Measurements from ENCODE around the gene TRAPPC6A.

Gene TRAPPC6A

DNA sequence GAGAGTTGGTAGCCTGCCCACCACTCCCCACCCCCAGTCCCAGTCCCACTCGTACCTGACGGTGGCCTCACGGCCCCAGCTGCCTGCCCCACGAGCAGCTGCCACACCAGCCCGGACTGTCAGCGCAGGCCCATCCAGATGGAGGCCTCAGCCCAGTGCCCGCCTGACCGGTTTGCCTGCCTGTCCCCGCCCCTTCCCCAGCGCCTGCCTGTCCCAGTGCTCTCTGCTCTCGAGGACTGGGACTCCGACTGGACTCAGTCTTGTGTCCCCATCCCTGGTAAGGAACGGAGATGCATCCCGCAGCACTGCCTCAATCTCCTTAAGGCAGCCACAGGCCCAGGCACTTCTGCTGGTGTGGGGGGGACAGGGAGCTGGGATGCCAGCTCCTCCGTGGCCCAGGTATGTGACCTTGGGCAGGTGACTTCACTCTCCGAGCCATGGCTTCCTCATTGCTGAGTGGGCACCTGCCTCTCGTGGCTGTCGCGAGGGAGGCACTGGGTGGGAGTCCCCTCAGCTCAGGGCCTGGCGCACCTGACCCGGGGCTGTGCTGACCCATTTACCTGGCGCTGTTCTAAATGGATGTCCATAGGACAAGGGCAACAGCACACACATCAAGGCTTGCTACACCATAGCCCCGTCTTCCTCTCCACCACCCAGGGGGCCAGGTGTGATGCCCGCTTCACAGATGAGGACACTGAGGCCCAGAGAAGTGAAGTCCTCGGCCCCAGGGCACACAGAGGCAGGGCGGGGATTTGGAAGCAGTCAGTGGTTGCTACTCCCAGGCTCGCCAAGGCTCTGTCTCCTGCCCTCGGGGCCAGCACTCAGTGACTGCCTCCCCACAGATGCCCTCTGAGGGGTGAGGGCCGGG, 16.9 kb downstream of the TRAPPC6A start, which contains the start of gene NKPD1:
Gene NKPD1 (minus strand): TSS at position 113 of the 868 bp plus-strand sequence. CDS start 832 bp downstream, outside the sequence.
- no peak within 1 kb of the TSS for H3K4me3 ChIP-seq (ENCODE audit: low read depth in 1 of 2, low read length in 2 of 2)
- peaks cover 0 to 4% of the 10 kb centered on the region in 2 donors for H3K4me1 ChIP-seq (ENCODE audit: control insufficient read depth in 1 of 2, insufficient read depth in 2 of 2, low read length in 2 of 2)
- no peaks in the 10 kb centered on the region for H3K9me3 ChIP-seq (ENCODE audit: control insufficient read depth in 1 of 2, low read length in 2 of 2)
- H3K27me3 ChIP-seq (ENCODE audit: low read depth, low read length) = no peaks in the 10 kb centered on the region
- no peak within 1 kb of the TSS for H3K27ac ChIP-seq (ENCODE audit: low read length)
- no peaks in the 10 kb centered on the region for H3K36me3 ChIP-seq (ENCODE audit: control insufficient read depth in 1 of 2, insufficient read depth in 2 of 2, low read length in 2 of 2)

DNA sequence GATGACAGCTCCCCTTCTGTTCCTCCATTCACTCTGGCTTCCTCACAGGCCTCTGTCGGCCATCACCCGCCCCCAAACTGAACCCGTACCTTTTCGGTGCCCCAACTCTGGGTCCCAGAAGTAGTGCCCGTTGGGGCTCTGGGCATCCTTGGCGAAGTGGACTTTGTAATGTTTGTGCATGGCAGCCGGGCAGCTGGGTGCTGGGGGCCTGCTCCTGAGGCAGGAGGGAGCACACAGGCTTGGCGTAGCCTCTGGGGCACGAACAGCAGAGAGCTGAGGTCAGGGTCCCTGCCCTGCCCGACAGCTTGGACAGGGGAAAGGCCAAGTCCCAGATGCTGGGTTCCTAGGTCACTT, 18.1 kb downstream of the TRAPPC6A start:
- Histone ChIP-seq H3K4me3 (ENCODE audit: low read depth in 1 of 2, low read length in 2 of 2) (no peak overlapping the region), H3K27ac (ENCODE audit: low read length) (no peak overlapping the region), H3K36me3 (ENCODE audit: control insufficient read depth in 1 of 2, insufficient read depth in 2 of 2, low read length in 2 of 2) (no peaks in the 10 kb centered on the region), H3K9me3 (ENCODE audit: control insufficient read depth in 1 of 2, low read length in 2 of 2) (no peaks in the 10 kb centered on the region), H3K4me1 (ENCODE audit: control insufficient read depth in 1 of 2, insufficient read depth in 2 of 2, low read length in 2 of 2) (peaks cover 0 to 4% of the 10 kb centered on the region in 2 donors), H3K27me3 (ENCODE audit: low read depth, low read length) (no peaks in the 10 kb centered on the region)

DNA sequence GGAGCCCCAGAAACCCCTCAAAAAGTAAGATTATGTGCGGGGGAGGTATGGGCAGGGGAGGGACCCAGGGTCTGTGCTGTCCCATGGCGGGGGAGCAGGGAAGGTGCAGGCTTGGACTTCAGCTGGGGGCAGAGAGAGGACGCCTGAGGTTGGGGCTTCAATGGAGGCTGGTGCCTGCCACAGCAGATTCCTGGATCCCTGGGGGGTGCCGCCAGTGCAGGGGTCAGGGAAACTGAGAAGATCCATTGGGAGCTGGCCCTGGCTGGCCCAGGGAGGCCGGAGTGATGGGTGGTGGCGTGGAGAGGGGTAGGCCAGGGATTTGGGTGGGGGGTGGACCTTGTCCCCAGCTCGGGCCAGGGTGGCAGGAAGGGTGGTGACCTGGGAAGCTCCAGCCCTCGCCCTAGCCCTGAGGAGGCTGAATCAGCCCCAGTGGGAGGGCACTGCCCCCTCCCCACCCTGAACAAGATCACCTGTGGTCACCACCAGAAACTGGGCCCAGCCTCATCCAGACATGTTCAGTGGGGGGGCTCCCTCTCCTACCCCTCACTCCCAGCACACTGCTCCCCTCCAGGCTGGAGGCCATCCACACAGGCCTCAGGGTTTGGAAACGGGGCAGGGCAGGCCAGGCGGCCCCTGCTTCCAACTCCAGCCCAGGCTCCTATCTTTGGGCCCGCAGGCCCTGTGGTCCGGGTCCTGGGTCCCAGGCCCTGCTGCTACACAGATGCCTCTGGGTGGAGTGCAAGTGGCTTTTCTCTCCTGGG, 18.6 kb downstream of the TRAPPC6A start:
- H3K27me3 ChIP-seq (ENCODE audit: low read depth, low read length) = no peaks in the 10 kb centered on the region

DNA sequence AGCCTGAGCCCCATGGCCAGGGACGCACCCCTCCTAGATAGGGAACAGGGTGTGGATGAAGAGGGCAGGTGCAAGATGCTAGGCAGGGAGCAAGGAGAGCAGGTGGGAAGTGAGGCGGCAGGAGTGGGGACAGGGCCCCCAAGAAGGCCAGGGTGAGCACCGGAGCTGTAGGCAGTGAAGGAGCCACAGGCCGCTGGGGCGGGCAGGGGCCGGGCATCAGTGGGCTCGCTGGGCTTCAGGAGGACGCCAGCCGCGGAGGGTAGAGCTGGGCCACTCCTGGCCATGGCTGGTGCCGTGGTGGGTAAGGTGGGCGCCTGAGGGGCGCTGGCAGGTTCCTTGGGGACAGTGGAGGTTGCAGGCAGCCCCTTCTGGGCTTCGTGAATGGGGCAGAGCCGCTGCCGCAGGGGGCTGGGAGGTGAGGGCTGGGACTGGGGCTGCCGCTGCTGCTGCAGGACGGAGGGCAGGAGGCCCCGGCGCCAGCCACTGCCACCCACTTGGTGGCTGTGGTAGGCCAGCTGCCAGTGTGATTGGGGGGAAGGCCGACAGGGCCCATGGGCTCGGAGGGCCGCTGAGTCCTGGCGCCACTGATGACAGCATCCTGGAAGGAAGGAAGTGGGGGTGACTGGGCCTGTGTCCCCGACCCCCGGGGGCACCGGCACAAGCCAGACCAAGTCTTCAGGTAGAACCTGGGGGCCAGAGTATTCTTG, 19.4 kb downstream of the TRAPPC6A start:
- peaks cover 0 to 4% of the 10 kb centered on the region in 2 donors for H3K4me1 ChIP-seq (ENCODE audit: control insufficient read depth in 1 of 2, insufficient read depth in 2 of 2, low read length in 2 of 2)
- no peaks in the 10 kb centered on the region for H3K36me3 ChIP-seq (ENCODE audit: control insufficient read depth in 1 of 2, insufficient read depth in 2 of 2, low read length in 2 of 2)
- H3K27me3 ChIP-seq (ENCODE audit: low read depth, low read length) = no peaks in the 10 kb centered on the region
- no peak overlapping the region for H3K4me3 ChIP-seq (ENCODE audit: low read depth in 1 of 2, low read length in 2 of 2)
- no peaks in the 10 kb centered on the region for H3K9me3 ChIP-seq (ENCODE audit: control insufficient read depth in 1 of 2, low read length in 2 of 2)
- H3K27ac ChIP-seq (ENCODE audit: low read length) = no peak overlapping the region

More for the DNA sequence above, 18.6 kb downstream of the TRAPPC6A start:
- H3K27ac ChIP-seq (ENCODE audit: low read length) = no peak overlapping the region
- H3K36me3 ChIP-seq (ENCODE audit: control insufficient read depth in 1 of 2, insufficient read depth in 2 of 2, low read length in 2 of 2) = no peaks in the 10 kb centered on the region
- peaks cover 0 to 2% of the 10 kb centered on the region in 2 donors for H3K4me1 ChIP-seq (ENCODE audit: control insufficient read depth in 1 of 2, insufficient read depth in 2 of 2, low read length in 2 of 2)
- H3K9me3 ChIP-seq (ENCODE audit: control insufficient read depth in 1 of 2, low read length in 2 of 2) = no peaks in the 10 kb centered on the region
- H3K4me3 ChIP-seq (ENCODE audit: low read depth in 1 of 2, low read length in 2 of 2) = no peak overlapping the region

DNA sequence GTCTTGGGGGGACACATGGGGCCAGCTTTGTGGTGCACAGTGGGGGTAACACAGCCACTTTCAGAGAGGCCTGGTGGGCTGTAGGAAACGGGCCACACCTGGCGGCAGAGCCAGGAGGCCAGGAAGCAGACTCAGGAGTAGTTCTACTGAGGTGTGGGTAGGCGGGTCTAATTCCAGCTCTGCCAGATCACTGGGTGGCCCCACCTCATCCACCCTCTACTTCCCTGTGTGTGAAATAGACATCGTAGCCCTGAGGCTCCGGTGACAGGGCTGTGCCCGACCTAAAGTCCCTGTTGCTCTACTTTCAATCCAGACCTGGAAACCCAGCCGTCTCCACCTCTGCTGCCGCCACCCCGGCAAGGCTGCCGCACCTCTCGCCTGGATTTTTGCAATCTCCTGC, 21.3 kb downstream of the TRAPPC6A start:
- Histone ChIP-seq H3K27ac (ENCODE audit: low read length) (no peak overlapping the region), H3K4me3 (ENCODE audit: low read depth in 1 of 2, low read length in 2 of 2) (no peak overlapping the region), H3K9me3 (ENCODE audit: control insufficient read depth in 1 of 2, low read length in 2 of 2) (no peaks in the 10 kb centered on the region), H3K27me3 (ENCODE audit: low read depth, low read length) (peaks cover 10% of the 10 kb centered on the region), H3K36me3 (ENCODE audit: control insufficient read depth in 1 of 2, insufficient read depth in 2 of 2, low read length in 2 of 2) (no peaks in the 10 kb centered on the region), H3K4me1 (ENCODE audit: control insufficient read depth in 1 of 2, insufficient read depth in 2 of 2, low read length in 2 of 2) (peaks cover 0 to 23% of the 10 kb centered on the region in 2 donors)

DNA sequence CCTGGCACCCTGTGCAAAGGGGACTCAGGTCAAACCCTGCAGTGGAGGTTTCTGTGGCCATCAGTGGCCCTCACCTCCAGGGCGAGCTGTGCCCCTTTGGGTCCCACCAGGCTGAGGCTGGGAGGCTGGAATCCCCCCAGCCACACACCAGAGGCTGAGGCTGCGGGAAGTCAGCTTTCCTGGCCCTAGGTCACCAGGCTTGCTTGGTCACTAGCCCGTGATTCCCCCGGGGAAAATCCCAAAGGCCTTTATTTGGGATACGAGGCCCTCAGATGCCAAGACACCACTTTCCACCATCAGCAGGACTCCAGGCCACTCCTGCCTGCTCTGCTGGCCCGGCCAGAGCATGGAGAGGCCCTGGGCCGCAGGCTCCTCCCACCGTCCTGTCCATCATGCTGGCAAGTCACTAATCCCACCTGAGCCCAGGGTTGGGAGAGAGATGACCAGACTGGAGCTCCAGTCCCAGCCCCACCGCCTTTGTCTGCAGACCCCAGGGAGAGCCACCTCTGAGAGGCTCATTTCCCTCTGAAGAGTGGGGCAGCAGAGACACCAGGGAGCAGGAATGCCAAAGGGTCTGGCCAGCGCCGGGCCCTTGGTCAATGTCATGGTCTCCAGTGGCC, 21.9 kb downstream of the TRAPPC6A start:
- Histone ChIP-seq H3K4me1 (ENCODE audit: control insufficient read depth in 1 of 2, insufficient read depth in 2 of 2, low read length in 2 of 2) (peaks cover 0 to 25% of the 10 kb centered on the region in 2 donors), H3K27me3 (ENCODE audit: low read depth, low read length) (peaks cover 16% of the 10 kb centered on the region), H3K27ac (ENCODE audit: low read length) (no peak overlapping the region)

DNA sequence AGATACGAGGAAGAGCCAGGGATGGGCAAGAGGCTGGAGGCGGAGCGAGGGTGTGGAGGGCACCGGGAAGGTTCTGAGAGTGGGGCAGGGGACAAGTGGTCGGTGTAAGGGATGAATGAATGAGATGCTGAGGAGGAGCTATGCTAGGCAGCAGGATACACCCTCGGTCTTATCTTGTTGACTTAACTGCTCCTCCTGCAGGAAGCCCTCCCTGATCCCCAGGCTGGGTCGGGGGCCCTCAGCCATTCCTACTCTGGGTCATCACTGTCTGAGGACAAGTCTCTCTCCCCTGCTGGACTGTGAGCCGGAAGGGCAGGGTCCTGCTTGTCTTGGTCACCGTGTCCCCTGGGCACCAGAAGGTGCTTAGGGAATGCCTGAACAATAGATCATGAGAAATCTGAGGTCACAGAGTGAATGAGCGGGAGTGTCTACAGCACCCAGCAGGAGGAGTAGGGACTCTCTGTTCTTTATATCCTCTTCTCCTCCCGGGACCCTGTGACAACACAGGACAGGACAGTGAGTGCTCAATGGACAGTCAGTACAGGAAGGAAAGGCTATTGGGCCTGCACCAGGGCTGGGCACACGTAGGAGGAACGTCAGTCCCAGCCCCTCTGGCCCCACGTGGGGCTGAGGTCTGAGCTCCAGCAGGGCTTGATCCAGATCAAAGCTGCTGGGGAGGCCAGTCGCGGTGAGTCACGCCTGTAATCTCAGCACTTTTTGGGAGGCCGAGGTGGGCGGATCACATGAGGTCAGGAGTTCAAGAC, 23.8 kb downstream of the TRAPPC6A start:
- Histone ChIP-seq H3K27me3 (ENCODE audit: low read depth, low read length) (peaks cover 19% of the 10 kb centered on the region), H3K4me1 (ENCODE audit: control insufficient read depth in 1 of 2, insufficient read depth in 2 of 2, low read length in 2 of 2) (peaks cover 0 to 25% of the 10 kb centered on the region in 2 donors), H3K27ac (ENCODE audit: low read length) (no peak overlapping the region), H3K36me3 (ENCODE audit: control insufficient read depth in 1 of 2, insufficient read depth in 2 of 2, low read length in 2 of 2) (no peaks in the 10 kb centered on the region), H3K4me3 (ENCODE audit: low read depth in 1 of 2, low read length in 2 of 2) (peak overlapping the region in 1 of 2 donors; percentile 46), H3K9me3 (ENCODE audit: control insufficient read depth in 1 of 2, low read length in 2 of 2) (no peaks in the 10 kb centered on the region)

More for the DNA sequence above, 21.9 kb downstream of the TRAPPC6A start:
- H3K36me3 ChIP-seq (ENCODE audit: control insufficient read depth in 1 of 2, insufficient read depth in 2 of 2, low read length in 2 of 2) = no peaks in the 10 kb centered on the region
- no peaks in the 10 kb centered on the region for H3K9me3 ChIP-seq (ENCODE audit: control insufficient read depth in 1 of 2, low read length in 2 of 2)
- no peak overlapping the region for H3K4me3 ChIP-seq (ENCODE audit: low read depth in 1 of 2, low read length in 2 of 2)

DNA sequence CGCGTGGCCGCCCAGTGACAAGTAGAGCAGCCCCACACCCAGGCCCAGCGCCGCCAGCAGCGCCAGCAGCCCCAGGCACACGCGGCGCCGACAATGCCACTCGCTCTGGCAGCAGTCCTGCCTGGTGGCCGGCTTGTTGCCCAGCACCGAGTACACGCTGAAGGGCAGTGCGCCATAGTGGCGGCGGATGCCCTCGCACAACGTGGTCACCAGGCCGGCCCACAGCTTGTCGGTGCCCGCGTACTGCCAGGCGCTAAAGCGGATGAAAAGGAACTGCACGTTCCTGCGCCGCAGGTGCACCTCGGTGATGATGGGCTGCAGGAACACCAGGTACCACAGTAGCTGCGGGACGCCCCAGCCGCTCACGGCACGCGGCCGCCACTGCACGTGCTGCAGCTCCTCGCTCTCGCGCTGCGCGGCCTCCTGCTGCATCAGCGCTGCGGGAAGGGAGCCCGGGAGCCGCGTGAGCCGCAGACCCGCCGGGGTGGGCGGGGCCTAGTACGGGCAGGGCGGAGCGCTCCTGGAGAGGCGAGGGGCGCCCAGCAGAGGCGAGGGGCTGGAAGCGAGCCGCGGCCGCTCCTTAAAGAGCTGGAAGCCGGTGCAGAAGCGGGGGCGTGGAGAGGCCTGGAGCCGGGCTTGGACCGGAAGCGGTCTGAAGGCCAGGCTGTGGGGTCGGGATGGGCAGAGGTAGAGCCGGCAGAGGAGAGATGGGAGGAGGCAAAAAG, 24.5 kb downstream of the TRAPPC6A start:
- Histone ChIP-seq H3K4me1 (ENCODE audit: control insufficient read depth in 1 of 2, insufficient read depth in 2 of 2, low read length in 2 of 2) (peaks cover 0 to 25% of the 10 kb centered on the region in 2 donors), H3K4me3 (ENCODE audit: low read depth in 1 of 2, low read length in 2 of 2) (peak overlapping the region in 1 of 2 donors; percentile 46), H3K36me3 (ENCODE audit: control insufficient read depth in 1 of 2, insufficient read depth in 2 of 2, low read length in 2 of 2) (no peaks in the 10 kb centered on the region), H3K27me3 (ENCODE audit: low read depth, low read length) (peaks cover 19% of the 10 kb centered on the region), H3K9me3 (ENCODE audit: control insufficient read depth in 1 of 2, low read length in 2 of 2) (no peaks in the 10 kb centered on the region), H3K27ac (ENCODE audit: low read length) (no peak overlapping the region)

DNA sequence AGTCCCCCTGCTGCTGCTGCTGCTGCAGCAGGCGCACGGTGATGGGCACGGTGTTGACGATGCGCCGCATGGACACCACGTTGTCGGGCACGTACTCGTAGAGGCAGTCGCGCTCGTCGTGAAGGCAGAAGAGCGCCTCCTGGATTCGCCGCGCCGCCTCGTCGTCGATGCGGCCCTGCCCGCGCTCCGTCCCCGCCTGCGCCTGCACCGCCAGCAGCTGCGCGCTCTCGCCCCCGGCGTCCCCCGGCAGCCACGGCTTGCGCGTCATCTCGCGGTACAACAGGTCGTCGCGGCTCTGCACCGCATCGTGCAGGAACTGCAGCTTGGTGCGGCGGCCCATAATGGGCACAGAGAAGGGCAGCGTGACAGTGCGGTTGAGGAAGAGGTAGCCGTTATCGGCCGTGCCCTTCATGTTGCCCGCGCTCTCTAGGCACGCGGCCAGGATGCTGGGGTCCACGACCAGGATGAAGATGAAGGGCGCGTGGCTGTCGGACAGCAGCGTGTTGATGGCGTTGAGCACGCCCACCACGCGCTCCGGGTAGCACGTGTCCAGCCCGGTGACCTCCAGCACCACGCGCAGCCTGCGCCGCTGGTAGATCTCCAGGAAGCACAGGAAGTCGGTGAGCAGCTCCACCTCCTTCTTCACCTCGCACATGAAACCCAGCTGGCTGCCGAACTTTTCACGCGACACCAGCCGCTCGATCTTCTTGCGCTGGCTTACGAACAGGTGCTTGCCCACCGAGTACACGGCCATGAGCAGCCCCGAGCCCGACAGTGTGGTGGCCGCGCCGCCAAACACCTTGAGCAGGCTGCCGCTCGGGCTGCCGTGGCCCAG, 25.3 kb downstream of the TRAPPC6A start:
- Histone ChIP-seq H3K4me1 (ENCODE audit: control insufficient read depth in 1 of 2, insufficient read depth in 2 of 2, low read length in 2 of 2) (peaks cover 0 to 25% of the 10 kb centered on the region in 2 donors), H3K9me3 (ENCODE audit: control insufficient read depth in 1 of 2, low read length in 2 of 2) (no peaks in the 10 kb centered on the region), H3K4me3 (ENCODE audit: low read depth in 1 of 2, low read length in 2 of 2) (peak overlapping the region in 1 of 2 donors; percentile 46), H3K36me3 (ENCODE audit: control insufficient read depth in 1 of 2, insufficient read depth in 2 of 2, low read length in 2 of 2) (no peaks in the 10 kb centered on the region), H3K27ac (ENCODE audit: low read length) (no peak overlapping the region), H3K27me3 (ENCODE audit: low read depth, low read length) (peaks cover 19% of the 10 kb centered on the region)

Measured in muscle layer of duodenum (tissue), 2 donors.